Measurements from ENCODE around the gene OR7G1. TPM values are rescaled to one million over a fixed set of nuclear protein-coding genes. Genes with fewer than 3 reads are reported as not detected.

Gene OR7G1
- total and polyA plus RNA-seq, 2 of the 4 experiments (the other 2 are of a cell fraction) = not detected

DNA sequence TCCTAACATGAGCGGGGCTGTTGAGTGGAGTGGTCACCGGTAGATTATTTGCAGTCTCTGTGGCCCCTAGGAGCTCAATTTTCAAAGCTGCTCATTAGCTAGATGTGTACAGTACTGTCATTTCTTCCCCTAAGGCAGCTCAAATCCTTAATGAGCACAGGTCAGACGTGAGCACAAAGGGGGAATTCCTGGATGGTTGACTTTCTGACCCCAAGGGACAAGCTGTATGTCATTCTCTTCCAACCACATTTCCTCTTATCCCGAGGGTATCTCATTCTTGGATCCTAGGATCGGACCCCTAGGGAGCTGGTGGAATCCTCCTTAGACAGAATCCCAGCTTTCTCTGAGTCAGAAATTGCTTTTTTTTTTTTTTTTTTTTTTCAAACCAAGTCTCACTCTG is 16.9 kb upstream of the OR7G1 start:
- POLR2A ChIA-PET (ENCODE audit: unreplicated experiment) = no interaction called here
- intact Hi-C loops (cut with micrococcal nuclease) = no loop called here

More for the DNA sequence above, 16.9 kb upstream of the OR7G1 start:
- no peak overlapping the region for H2BK20ac ChIP-seq (ENCODE audit: low read depth, low read length)
- no peak overlapping the region for H4K5ac ChIP-seq (ENCODE audit: low read depth, low read length)
- H3K14ac ChIP-seq (replicated peaks; ENCODE audit: low read depth, low read length) = no peak overlapping the region
- no peak overlapping the region for H2AFZ ChIP-seq (replicated peaks; ENCODE audit: low read length, poor library complexity)
- H4K8ac ChIP-seq (ENCODE audit: low read depth in 2 of 2, low read length in 2 of 2) = no peak overlapping the region
- dilution Hi-C loops (cut with HindIII; ENCODE audit: low sequenced_read_pairs, unreplicated experiment) = no loop called here
- H3K27ac ChIP-seq (ENCODE audit: insufficient read depth, low read length) = no peak overlapping the region
- no CpG with 5 or more reads among the region's 5 CpGs for WGBS, 2 experiments (ENCODE audit: extremely low coverage in 2 of 2, insufficient read length in 1 of 2)
- CTCF ChIA-PET = no interaction called here
- H2BK120ac ChIP-seq (ENCODE audit: low read depth, low read length) = no peak overlapping the region
- no peak overlapping the region for H3K56ac ChIP-seq (ENCODE audit: extremely low read depth, insufficient read depth, low read length)
- DNase-seq (no peak), ATAC-seq (ENCODE audit: low read depth) (no peak)
- H2BK5ac ChIP-seq (ENCODE audit: low read depth, low read length, poor library complexity, severe bottlenecking) = no peak overlapping the region
- H3K36me3 ChIP-seq (ENCODE audit: control insufficient read depth, insufficient read depth, low read length) = no peaks in the 10 kb centered on the region
- H3K27me3 ChIP-seq (ENCODE audit: control insufficient read depth, insufficient read depth, low read length) = no peaks in the 10 kb centered on the region
- H3K4ac ChIP-seq (ENCODE audit: low read depth, low read length) = no peak overlapping the region
- H4K20me1 ChIP-seq (ENCODE audit: insufficient read depth, low read length) = no peaks in the 10 kb centered on the region
- H3K4me2 ChIP-seq (ENCODE audit: low read depth, low read length) = no peak overlapping the region
- no peaks in the 10 kb centered on the region for H3K9me1 ChIP-seq (ENCODE audit: insufficient read depth, low read length)
- H2BK15ac ChIP-seq (ENCODE audit: low read depth, low read length) = no peak overlapping the region
- H2AK5ac ChIP-seq (ENCODE audit: low read depth, low read length) = no peak overlapping the region
- no TSS peak for BruUV-seq (replicated peaks)
- no peak overlapping the region for H3K9ac ChIP-seq (ENCODE audit: low read depth, low read length)
- no peak overlapping the region for H3K4me3 ChIP-seq (ENCODE audit: insufficient read depth, low read depth, low read length)
- in situ Hi-C loops (cut with MboI; ENCODE audit: low sequenced_read_pairs) = loop anchor here (10.0 to 25.0 kb wide), 2 partner anchors 662 to 930 kb away; no protein-coding TSS in a partner anchor
- no peak overlapping the region for H2AK9ac ChIP-seq (replicated peaks; ENCODE audit: low read depth, low read length, poor library complexity)
- H3K9me3 ChIP-seq (ENCODE audit: control insufficient read depth, insufficient read depth, low read length) = no peaks in the 10 kb centered on the region
- no peak overlapping the region for H3K23ac ChIP-seq (ENCODE audit: low read depth, low read length)
- no peak overlapping the region for H3K18ac ChIP-seq (ENCODE audit: low read depth, low read length)
- no peaks in the 10 kb centered on the region for H3K79me1 ChIP-seq (ENCODE audit: low read depth in 1 of 2, low read length in 2 of 2)
- H4K91ac ChIP-seq (ENCODE audit: insufficient read depth, low read depth, low read length) = no peak overlapping the region
- TF ChIP-seq POLR2A (IDR thresholded peaks at IDR 0.05; ENCODE audit: low read depth, low read length) = no peak
- no peak for TF ChIP-seq RCOR1 (IDR thresholded peaks at IDR 0.05; ENCODE audit: insufficient replicate concordance, low read length)
- no peak for TF ChIP-seq NFE2L2 (IDR thresholded peaks at IDR 0.05; ENCODE audit: low read depth, low read length)
- TF ChIP-seq BHLHE40 (IDR thresholded peaks at IDR 0.05; ENCODE audit: low read depth, low read length) = no peak
- no peak for TF ChIP-seq SMC3 (IDR thresholded peaks at IDR 0.05; ENCODE audit: low read depth, low read length)
- no peak for TF ChIP-seq MXI1 (IDR thresholded peaks at IDR 0.05; ENCODE audit: borderline replicate concordance, low read depth, low read length)
- TF ChIP-seq CHD1 (IDR thresholded peaks at IDR 0.05; ENCODE audit: low read depth, low read length) = no peak
- no peak for TF ChIP-seq RAD21 (IDR thresholded peaks at IDR 0.05; ENCODE audit: low read length)
- no peak for TF ChIP-seq RFX5 (IDR thresholded peaks at IDR 0.05; ENCODE audit: low read depth, low read length)
- TF ChIP-seq, protein P1, sequence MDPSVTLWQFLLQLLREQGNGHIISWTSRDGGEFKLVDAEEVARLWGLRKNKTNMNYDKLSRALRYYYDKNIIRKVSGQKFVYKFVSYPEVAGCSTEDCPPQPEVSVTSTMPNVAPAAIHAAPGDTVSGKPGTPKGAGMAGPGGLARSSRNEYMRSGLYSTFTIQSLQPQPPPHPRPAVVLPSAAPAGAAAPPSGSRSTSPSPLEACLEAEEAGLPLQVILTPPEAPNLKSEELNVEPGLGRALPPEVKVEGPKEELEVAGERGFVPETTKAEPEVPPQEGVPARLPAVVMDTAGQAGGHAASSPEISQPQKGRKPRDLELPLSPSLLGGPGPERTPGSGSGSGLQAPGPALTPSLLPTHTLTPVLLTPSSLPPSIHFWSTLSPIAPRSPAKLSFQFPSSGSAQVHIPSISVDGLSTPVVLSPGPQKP (IDR thresholded peaks at IDR 0.05; ENCODE audit: borderline replicate concordance, low read depth, low read length) = no peak
- TF ChIP-seq FOS (IDR thresholded peaks at IDR 0.05; ENCODE audit: low read depth, low read length) = no peak
- no peak for TF ChIP-seq MAZ (IDR thresholded peaks at IDR 0.05; ENCODE audit: borderline replicate concordance, low read depth, low read length)
- no peaks in the 10 kb centered on the region for H3K4me1 ChIP-seq (ENCODE audit: control insufficient read depth, insufficient read depth, low read length)
